Calu3 (cell line): ENCODE results near the gene PIEZO2. TPM values are rescaled to one million over a fixed set of nuclear protein-coding genes. Genes with fewer than 3 reads are reported as not detected.

Experiments
- BruUV-seq: library from RNA; stranded (reverse); fragments of 400-500 nt; replicated peaks from 2 replicates; lab custom pipeline; 2021; lab: Mats Ljungman, UMichigan
- CTCF ChIA-PET: fragments of 300-600 bp; sonication (Branson Sonifier 250); formaldehyde crosslinking; loops from one replicate; lab custom pipeline; 2022; ENCODE audit warnings: antibody characterized with exemption; lab: Charles Lee
- DNase-seq: peaks from one replicate; pipeline ENCODE4 v3.0.0; 2022
- H3K27ac Mint-ChIP-seq: one replicate; pipeline ENCODE4 v1.8.0; 2022; ENCODE audit warnings: mixed read lengths; ENCODE audit not compliant: unreplicated experiment
- H3K27me3 Mint-ChIP-seq: one replicate; pipeline ENCODE4 v1.8.0; 2022; ENCODE audit warnings: mixed read lengths; ENCODE audit not compliant: unreplicated experiment
- H3K36me3 Mint-ChIP-seq: one replicate; pipeline ENCODE4 v1.8.0; 2022; ENCODE audit warnings: mild to moderate bottlenecking, moderate library complexity, mixed read lengths; ENCODE audit not compliant: insufficient read depth, unreplicated experiment
- H3K4me1 Mint-ChIP-seq: one replicate; pipeline ENCODE4 v1.8.0; 2022; ENCODE audit warnings: mild to moderate bottlenecking, low read depth, mixed read lengths; ENCODE audit not compliant: unreplicated experiment
- H3K4me3 Mint-ChIP-seq: one replicate; pipeline ENCODE4 v1.8.0; 2022; ENCODE audit warnings: mild to moderate bottlenecking, low read depth, moderate library complexity, mixed read lengths; ENCODE audit not compliant: unreplicated experiment
- H3K9me3 Mint-ChIP-seq: one replicate; pipeline ENCODE4 v1.8.0; 2022; ENCODE audit warnings: low read depth, mixed read lengths; ENCODE audit not compliant: unreplicated experiment
- intact Hi-C: fragments of 100-400 bp; cut with micrococcal nuclease; formaldehyde crosslinking; loops from one replicate; pipeline ENCODE4 v1.10.0; 2022; ENCODE audit not compliant: unreplicated experiment
- total RNA-seq: library from RNA; stranded (reverse); gene quantifications from 2 replicates; pipeline ENCODE4 v1.2.3, GENCODE V29; 2022
- TF ChIP-seq, protein P1 (sequence below): fragments of 200-600 bp; IDR thresholded peaks from one replicate; pipeline ENCODE4 v1.8.0; 2022; ENCODE audit warnings: antibody characterized with exemption; ENCODE audit not compliant: unreplicated experiment

PIEZO2 gene
- total RNA-seq, 1 experiment from 2014 or later = 0.24 TPM

DNA sequence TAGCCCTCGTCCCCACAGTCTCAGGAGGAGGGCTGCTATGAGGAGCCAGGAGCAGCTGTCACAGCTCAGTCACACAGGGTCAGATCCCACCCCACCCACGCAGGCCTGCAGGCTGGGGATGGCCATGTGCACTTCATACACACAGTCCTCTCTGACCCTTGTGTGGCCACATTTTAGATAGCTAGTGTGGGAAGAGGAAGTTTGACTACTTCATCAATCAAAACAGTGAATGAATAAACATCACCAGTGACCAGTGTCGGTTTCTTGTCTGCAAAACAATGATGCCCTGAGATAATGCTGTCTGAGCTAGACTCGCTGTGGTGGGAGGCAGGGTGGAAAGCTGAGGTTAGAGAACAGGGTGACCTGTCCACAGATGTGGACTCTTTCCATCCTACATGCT is 107.1 kb downstream of the PIEZO2 start:
- CTCF ChIA-PET = interaction anchor here (2.4 kb wide), 1 partner anchor 191 kb away, joined by 22 read pairs; no protein-coding TSS in a partner anchor
- Mint-ChIP-seq H3K36me3 (peaks cover under 1% of the 10 kb centered on the region), H3K27ac (no peak overlapping the region), H3K27me3 (no peaks in the 10 kb centered on the region), H3K9me3 (peaks cover 5% of the 10 kb centered on the region), H3K4me3 (no peak overlapping the region), H3K4me1 (peaks cover 32% of the 10 kb centered on the region)
- TF ChIP-seq, protein P1, sequence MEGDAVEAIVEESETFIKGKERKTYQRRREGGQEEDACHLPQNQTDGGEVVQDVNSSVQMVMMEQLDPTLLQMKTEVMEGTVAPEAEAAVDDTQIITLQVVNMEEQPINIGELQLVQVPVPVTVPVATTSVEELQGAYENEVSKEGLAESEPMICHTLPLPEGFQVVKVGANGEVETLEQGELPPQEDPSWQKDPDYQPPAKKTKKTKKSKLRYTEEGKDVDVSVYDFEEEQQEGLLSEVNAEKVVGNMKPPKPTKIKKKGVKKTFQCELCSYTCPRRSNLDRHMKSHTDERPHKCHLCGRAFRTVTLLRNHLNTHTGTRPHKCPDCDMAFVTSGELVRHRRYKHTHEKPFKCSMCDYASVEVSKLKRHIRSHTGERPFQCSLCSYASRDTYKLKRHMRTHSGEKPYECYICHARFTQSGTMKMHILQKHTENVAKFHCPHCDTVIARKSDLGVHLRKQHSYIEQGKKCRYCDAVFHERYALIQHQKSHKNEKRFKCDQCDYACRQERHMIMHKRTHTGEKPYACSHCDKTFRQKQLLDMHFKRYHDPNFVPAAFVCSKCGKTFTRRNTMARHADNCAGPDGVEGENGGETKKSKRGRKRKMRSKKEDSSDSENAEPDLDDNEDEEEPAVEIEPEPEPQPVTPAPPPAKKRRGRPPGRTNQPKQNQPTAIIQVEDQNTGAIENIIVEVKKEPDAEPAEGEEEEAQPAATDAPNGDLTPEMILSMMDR = no peak
- BruUV-seq = no TSS peak
- intact Hi-C loops = loop anchor here (5.0 kb wide), 1 partner anchor 110 kb away; no protein-coding TSS in a partner anchor
- DNase-seq = no peak

DNA sequence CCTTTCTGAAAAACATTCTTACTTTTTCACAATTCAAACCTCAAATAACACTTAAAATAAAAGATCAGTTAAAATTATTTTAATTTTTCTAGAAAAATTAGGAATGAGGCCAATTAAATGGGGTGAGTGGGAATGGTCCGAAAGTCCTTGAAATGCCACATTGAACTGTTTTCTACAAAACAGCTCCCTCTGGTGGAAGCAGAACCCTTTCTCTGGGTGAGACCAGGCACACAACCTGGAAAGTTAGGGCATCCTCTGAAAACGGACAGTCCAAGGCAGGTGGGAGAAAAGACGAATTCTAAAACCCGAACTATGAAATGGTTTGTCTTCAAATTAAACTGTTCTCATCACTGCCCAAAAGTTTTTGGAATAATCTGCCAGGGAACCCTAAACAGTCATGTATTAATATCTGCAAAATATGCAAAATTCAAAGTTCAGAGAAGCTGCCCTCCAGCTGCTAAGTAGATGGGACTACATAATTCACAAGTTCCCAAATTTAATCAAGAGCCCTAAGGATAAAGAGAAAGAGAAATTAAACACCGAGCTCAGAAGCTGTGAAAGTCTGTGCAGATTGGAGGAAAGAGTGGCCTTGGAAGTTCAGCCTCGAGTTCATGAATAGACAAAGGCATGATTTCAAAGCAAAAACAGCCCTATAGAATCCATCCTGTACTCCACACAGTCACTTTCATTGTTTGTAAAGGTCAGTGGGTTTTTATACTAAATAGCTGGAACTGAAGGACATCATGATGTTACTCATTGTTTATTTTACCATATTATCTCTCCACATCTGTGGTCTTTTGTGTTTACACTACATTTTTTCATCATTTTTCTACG is 108.3 kb downstream of the PIEZO2 start:
- H3K9me3 Mint-ChIP-seq = peaks cover 5% of the 10 kb centered on the region
- peak; percentile 69 for DNase-seq
- H3K4me1 Mint-ChIP-seq = peaks cover 37% of the 10 kb centered on the region
- H3K4me3 Mint-ChIP-seq = no peak overlapping the region
- CTCF ChIA-PET = interaction anchor here (0.7 to 2.4 kb wide), 6 partner anchors 8 to 481 kb away, joined by 3 to 22 read pairs (median 4); no protein-coding TSS in a partner anchor
- intact Hi-C loops = loop anchor here (1.0 to 5.0 kb wide), 2 partner anchors 111 to 190 kb away; no protein-coding TSS in a partner anchor
- BruUV-seq = no TSS peak
- H3K27ac Mint-ChIP-seq = no peak overlapping the region
- no peaks in the 10 kb centered on the region for H3K27me3 Mint-ChIP-seq
- TF ChIP-seq, protein P1 = peak; percentile 75
- H3K36me3 Mint-ChIP-seq = no peaks in the 10 kb centered on the region

DNA sequence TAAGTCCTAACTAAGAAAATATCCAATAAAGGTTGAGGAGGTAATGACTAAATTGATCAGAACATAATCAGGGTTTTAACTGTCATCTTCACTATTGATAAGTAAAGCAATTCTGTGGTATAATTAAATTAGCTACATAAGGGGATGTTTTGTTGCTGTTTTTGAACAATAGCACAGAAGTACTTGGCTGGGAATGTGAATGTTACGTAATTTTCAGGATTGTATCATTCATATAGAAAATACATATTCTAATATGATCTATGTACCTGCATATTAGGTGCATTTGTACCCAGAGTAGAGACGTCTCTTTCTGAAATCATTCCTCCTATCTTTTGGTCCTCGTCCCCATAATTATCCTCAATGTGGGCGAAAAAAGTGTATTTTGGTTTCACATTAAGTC is 109.0 kb downstream of the PIEZO2 start:
- no peak for DNase-seq
- Mint-ChIP-seq H3K36me3 (no peaks in the 10 kb centered on the region), H3K27ac (no peak overlapping the region), H3K4me3 (no peak overlapping the region), H3K4me1 (peaks cover 37% of the 10 kb centered on the region), H3K27me3 (no peaks in the 10 kb centered on the region), H3K9me3 (peaks cover 4% of the 10 kb centered on the region)
- intact Hi-C loops = loop anchor here (5.0 kb wide), 1 partner anchor 112 kb away; no protein-coding TSS in a partner anchor
- TF ChIP-seq, protein P1 = no peak
- BruUV-seq = no TSS peak
- CTCF ChIA-PET = interaction anchor here (1.0 to 2.4 kb wide), 5 partner anchors 9 to 480 kb away, joined by 3 to 22 read pairs (median 4); no protein-coding TSS in a partner anchor

DNA sequence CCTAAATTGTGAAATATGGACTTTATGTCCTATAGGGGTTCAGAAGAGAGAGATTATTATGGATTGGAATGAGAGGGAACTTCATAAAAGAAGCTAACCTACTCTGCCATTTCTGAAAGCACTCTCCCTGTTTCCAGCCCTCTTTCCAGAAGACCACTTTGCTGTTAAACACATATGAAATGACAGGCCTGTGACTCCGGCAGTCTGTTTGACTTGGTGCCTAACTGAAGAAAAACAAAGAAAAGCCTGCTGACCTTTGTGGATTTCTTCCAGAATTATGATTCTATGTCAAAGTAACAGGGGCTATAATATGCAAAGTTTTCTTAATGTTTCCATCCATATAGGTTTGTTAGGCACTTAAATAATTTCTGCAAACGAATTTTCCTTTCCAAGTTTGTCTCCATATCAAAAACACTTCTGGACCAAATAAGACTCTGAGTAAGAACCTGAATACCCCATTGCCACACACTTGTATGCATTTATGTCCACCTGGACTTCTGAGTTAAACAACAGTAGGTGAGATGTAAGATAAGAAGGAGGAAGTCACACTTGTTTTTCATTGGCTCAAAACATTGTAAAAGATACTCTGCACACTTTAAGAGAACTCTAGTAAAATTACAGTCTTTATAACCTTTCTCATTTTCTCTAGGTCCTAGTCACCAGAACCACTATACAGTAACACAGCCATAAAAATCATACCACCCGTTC is 111.7 kb downstream of the PIEZO2 start:
- Mint-ChIP-seq H3K9me3 (no peaks in the 10 kb centered on the region), H3K4me1 (peaks cover 37% of the 10 kb centered on the region), H3K27me3 (no peaks in the 10 kb centered on the region), H3K4me3 (no peak overlapping the region), H3K36me3 (no peaks in the 10 kb centered on the region), H3K27ac (no peak overlapping the region)
- TF ChIP-seq, protein P1 = no peak
- DNase-seq = no peak
- intact Hi-C loops = loop anchor here (1.0 to 10.0 kb wide), 2 partner anchors 63 to 250 kb away; no protein-coding TSS in a partner anchor
- BruUV-seq = no TSS peak
- CTCF ChIA-PET = no interaction called here
